MCF 10A (cell line): ENCODE measurements around the gene ZBTB7C. TPM values are rescaled to one million over a fixed set of nuclear protein-coding genes. Genes with fewer than 3 reads are reported as not detected.

Experiments used
- BruUV-seq: library from RNA; stranded (reverse); fragments of 400-500 nt; replicated peaks from 2 replicates; lab custom pipeline; 2021; lab: Mats Ljungman, UMichigan
- CTCF ChIA-PET: fragments of 300-600 bp; sonication (Branson Sonifier 250); formaldehyde crosslinking; extraction: SDS; loops from one replicate; lab custom pipeline; 2021; ENCODE audit warnings: antibody characterized with exemption, inconsistent platforms; lab: Yijun Ruan, JAX
- POLR2A ChIA-PET: fragments of 300-600, 350-650 bp; sonication (Branson Sonifier 250); formaldehyde crosslinking; extraction: SDS; loops from one replicate; lab custom pipeline; 2020; ENCODE audit warnings: antibody characterized with exemption, inconsistent platforms; lab: Yijun Ruan, JAX
- DNase-seq: peaks from one replicate; pipeline ENCODE4 v3.0.0-alpha.2; 2018; ENCODE audit not compliant: unreplicated experiment
- H3K27ac Mint-ChIP-seq: one replicate; pipeline ENCODE4 v1.8.0; 2022; ENCODE audit warnings: mild to moderate bottlenecking, low read depth, mixed read lengths; ENCODE audit not compliant: unreplicated experiment
- H3K27me3 Mint-ChIP-seq: one replicate; pipeline ENCODE4 v1.8.0; 2022; ENCODE audit warnings: mixed read lengths; ENCODE audit not compliant: insufficient read depth, unreplicated experiment
- H3K36me3 Mint-ChIP-seq: one replicate; pipeline ENCODE4 v1.8.0; 2022; ENCODE audit warnings: mild to moderate bottlenecking, moderate library complexity, mixed read lengths; ENCODE audit not compliant: insufficient read depth, unreplicated experiment
- H3K4me1 Mint-ChIP-seq: one replicate; pipeline ENCODE4 v1.8.0; 2022; ENCODE audit warnings: mixed read lengths; ENCODE audit not compliant: insufficient read depth, unreplicated experiment
- H3K4me3 Mint-ChIP-seq: one replicate; pipeline ENCODE4 v1.8.0; 2022; ENCODE audit warnings: mild to moderate bottlenecking, moderate library complexity, mixed read lengths; ENCODE audit not compliant: unreplicated experiment
- H3K9me3 Mint-ChIP-seq: one replicate; pipeline ENCODE4 v1.8.0; 2022; ENCODE audit warnings: mixed read lengths; ENCODE audit not compliant: unreplicated experiment
- CTCF ChIP-seq: fragments of 200-600 bp; IDR thresholded peaks from one replicate; pipeline ENCODE4 v1.8.0; 2022; ENCODE audit warnings: antibody characterized with exemption, mild to moderate bottlenecking; ENCODE audit not compliant: unreplicated experiment
- intact Hi-C: fragments of 100-400 bp; cut with micrococcal nuclease; formaldehyde crosslinking; loops from 2 replicates; pipeline ENCODE4 v1.14.1; 2022
- total RNA-seq: library from RNA; stranded (reverse); gene quantifications from 2 replicates; pipeline ENCODE4 v1.2.3, GENCODE V29; 2022

ZBTB7C gene
- total RNA-seq, 1 experiment from 2014 or later: 0.42 TPM

- intact Hi-C loops: no loop called here
- Mint-ChIP-seq H3K27me3 (peaks cover 32% of the 10 kb centered on the region), H3K4me3 (no peak overlapping the region), H3K27ac (no peak overlapping the region), H3K9me3 (no peaks in the 10 kb centered on the region), H3K36me3 (no peaks in the 10 kb centered on the region), H3K4me1 (peaks cover 8% of the 10 kb centered on the region)
- no peak for DNase-seq
- no peak for TF ChIP-seq CTCF
- CTCF ChIA-PET: interaction anchor here (0.6 to 1.4 kb wide), 4 partner anchors 9 to 25 kb away, joined by 3 read pairs; no protein-coding TSS in a partner anchor
- no TSS peak for BruUV-seq
- POLR2A ChIA-PET: no interaction called here
Measured at GRCh38 chr18:48011926-48012465, 397.2 kb downstream of the ZBTB7C start.

GRCh38 chr18:48010264-48010663 lies 398.9 kb downstream of the ZBTB7C start:
- BruUV-seq: no TSS peak
- CTCF ChIA-PET: interaction anchor here (0.6 to 1.3 kb wide), 4 partner anchors 8 to 919 kb away, joined by 3 read pairs; no protein-coding TSS in a partner anchor
- Mint-ChIP-seq H3K4me3 (no peak overlapping the region), H3K27ac (no peak overlapping the region), H3K36me3 (no peaks in the 10 kb centered on the region), H3K4me1 (peaks cover 8% of the 10 kb centered on the region), H3K9me3 (no peaks in the 10 kb centered on the region), H3K27me3 (peaks cover 30% of the 10 kb centered on the region)
- POLR2A ChIA-PET: no interaction called here
- intact Hi-C loops: no loop called here
- no peak for DNase-seq
- no peak for TF ChIP-seq CTCF

- Mint-ChIP-seq H3K9me3 (no peaks in the 10 kb centered on the region), H3K4me3 (peak overlapping the region; percentile 71), H3K27me3 (peaks cover 19% of the 10 kb centered on the region), H3K27ac (no peak overlapping the region), H3K36me3 (no peaks in the 10 kb centered on the region), H3K4me1 (peaks cover 8% of the 10 kb centered on the region)
- DNase-seq: no peak
- ChIA-PET CTCF (interaction anchor here (0.7 to 3.8 kb wide), 3 partner anchors 9 to 137 kb away, joined by 3 to 37 read pairs (median 3); no protein-coding TSS in a partner anchor), POLR2A (no interaction called here)
- no peak for TF ChIP-seq CTCF
- intact Hi-C loops: no loop called here
- BruUV-seq: no TSS peak
Measured at GRCh38 chr18:48009116-48009745, 400.0 kb downstream of the ZBTB7C start.

- ChIA-PET POLR2A (interaction anchor here (0.5 to 0.9 kb wide), 3 partner anchors 20 to 141 kb away, joined by 3 to 4 read pairs (median 3); no protein-coding TSS in a partner anchor), CTCF (interaction anchor here (0.6 to 3.8 kb wide), 18 partner anchors 11 to 1372 kb away, joined by 3 to 37 read pairs (median 3); no protein-coding TSS in a partner anchor)
- H3K27ac Mint-ChIP-seq: no peak overlapping the region
- peaks cover 13% of the 10 kb centered on the region for H3K27me3 Mint-ChIP-seq
- H3K4me3 Mint-ChIP-seq: peak overlapping the region; percentile 71
- intact Hi-C loops: no loop called here
- no peaks in the 10 kb centered on the region for H3K36me3 Mint-ChIP-seq
- peak; percentile 72 for DNase-seq
- peak; percentile 70 for TF ChIP-seq CTCF
- no peaks in the 10 kb centered on the region for H3K9me3 Mint-ChIP-seq
- no TSS peak for BruUV-seq
- H3K4me1 Mint-ChIP-seq: peaks cover 12% of the 10 kb centered on the region
Measured at GRCh38 chr18:48007955-48008701, 401.1 kb downstream of the ZBTB7C start.
